ENCODE results near the gene NFILZ.
A peak's percentile ranks its signal among the peaks of the same experiment; 100 is the strongest.

NFILZ gene

GRCh38 chr19:8641908-8642547 is 11.6 kb downstream of the NFILZ start:
- peak; percentile 80 for DNase-seq

- DNase-seq, result no peak
Observed at GRCh38 chr19:8642561-8642960, 12.1 kb downstream of the NFILZ start.

- no peak for DNase-seq
Observed at GRCh38 chr19:8643860-8644653, 13.6 kb downstream of the NFILZ start.

GRCh38 chr19:8648240-8648639 is 17.8 kb downstream of the NFILZ start:
- no peak for DNase-seq

- peak; percentile 34 for DNase-seq
Observed at GRCh38 chr19:8654591-8655339, 24.3 kb downstream of the NFILZ start.

- no peak for DNase-seq
Observed at GRCh38 chr19:8655340-8655709, 24.9 kb downstream of the NFILZ start.

- no peak for DNase-seq
Observed at GRCh38 chr19:8657869-8658268, 27.4 kb downstream of the NFILZ start.

- DNase-seq, result no peak
Observed at GRCh38 chr19:8659905-8660304, 29.5 kb downstream of the NFILZ start.

GRCh38 chr19:8662263-8662662 is 31.8 kb downstream of the NFILZ start:
- no peak for DNase-seq

- no peak for DNase-seq
Observed at GRCh38 chr19:8663920-8664670, 33.7 kb downstream of the NFILZ start.

- DNase-seq, result no peak
Observed at GRCh38 chr19:8664671-8665057, 34.2 kb downstream of the NFILZ start.

- DNase-seq, result no peak
Observed at GRCh38 chr19:8665468-8666213, 35.2 kb downstream of the NFILZ start.

GRCh38 chr19:8666814-8667405 is 36.5 kb downstream of the NFILZ start:
- DNase-seq, result no peak

GRCh38 chr19:8673276-8673891 is 43.0 kb downstream of the NFILZ start:
- DNase-seq, result no peak

- DNase-seq, result no peak
Observed at GRCh38 chr19:8675066-8675465, 44.6 kb downstream of the NFILZ start.

GRCh38 chr19:8678244-8678807 is 47.9 kb downstream of the NFILZ start:
- DNase-seq, result no peak
